ENCODE results near the gene PRKCA.

GRCh38 chr17:66397486-66397885, 95.1 kb downstream of the PRKCA start:
- TF ChIP-seq CTCF (conservative IDR thresholded peaks at IDR 0.05; ENCODE audit: low read length) (no peak), EZH2phosphoT487 (IDR thresholded peaks at IDR 0.05; ENCODE audit: borderline replicate concordance) (no peak)
